Endodermal cell (in vitro differentiated cells): ENCODE data around the gene BAZ1B. TPM values are rescaled to one million over a fixed set of nuclear protein-coding genes. Genes with fewer than 3 reads are reported as not detected.

Source experiments
- DNase-seq: peaks from one replicate; pipeline ENCODE4 v3.0.0-alpha.2; 2017
- H3K27ac ChIP-seq: 2 replicates; pipeline ENCODE4 v1.5.1; 2013; ENCODE audit warnings: mild to moderate bottlenecking, low read depth, low read length, moderate library complexity
- H3K27me3 ChIP-seq: 2 replicates; pipeline ENCODE4 v1.6.1; 2013; ENCODE audit warnings: mild to moderate bottlenecking, low read length, moderate library complexity; ENCODE audit not compliant: insufficient read depth, control insufficient read depth, poor library complexity, severe bottlenecking
- H3K36me3 ChIP-seq: 2 replicates; pipeline ENCODE4 v1.7.0; 2013; ENCODE audit warnings: mild to moderate bottlenecking, low read length, moderate library complexity; ENCODE audit not compliant: control insufficient read depth, insufficient read depth
- H3K4me1 ChIP-seq: one replicate; pipeline ENCODE4 v1.7.0; 2013; ENCODE audit warnings: low read length; ENCODE audit not compliant: control insufficient read depth, insufficient read depth
- H3K4me3 ChIP-seq: 2 replicates; pipeline ENCODE4 v1.5.1; 2013; ENCODE audit warnings: mild to moderate bottlenecking, low read length, moderate library complexity
- H3K9ac ChIP-seq: 2 replicates; pipeline ENCODE4 v1.6.1; 2013; ENCODE audit warnings: mild to moderate bottlenecking, low read length, moderate library complexity; ENCODE audit not compliant: poor library complexity, severe bottlenecking; ENCODE audit errors: extremely low read depth
- H3K9me3 ChIP-seq: 2 replicates; pipeline ENCODE4 v1.6.1; 2013; ENCODE audit warnings: mild to moderate bottlenecking, low read length, moderate library complexity; ENCODE audit not compliant: control insufficient read depth
- H3K27ac Mint-ChIP-seq: 2 replicates; pipeline ENCODE4 v1.8.0; 2020; ENCODE audit warnings: mixed read lengths
- H3K27me3 Mint-ChIP-seq: 2 replicates; pipeline ENCODE4 v1.8.0; 2021; ENCODE audit warnings: mild to moderate bottlenecking, mixed read lengths; ENCODE audit not compliant: insufficient read depth
- H3K36me3 Mint-ChIP-seq: 2 replicates; pipeline ENCODE4 v1.8.0; 2020; ENCODE audit warnings: low read depth, mixed read lengths
- H3K4me1 Mint-ChIP-seq: 2 replicates; pipeline ENCODE4 v1.8.0; 2020; ENCODE audit warnings: mixed read lengths
- H3K4me3 Mint-ChIP-seq: 2 replicates; pipeline ENCODE4 v1.8.0; 2020; ENCODE audit warnings: mild to moderate bottlenecking, moderate library complexity, mixed read lengths
- H3K9me3 Mint-ChIP-seq: 2 replicates; pipeline ENCODE4 v1.8.0; 2020; ENCODE audit warnings: mild to moderate bottlenecking, mixed read lengths
- WGBS, 2 experiments: methylation state at CpG; one replicate each; pipeline versions ENCODE4 v1.1.5 to v1.1.7; 2013; ENCODE audit warnings: missing lambda C conversion rate in 2 of 2, mixed read lengths in 1 of 2; ENCODE audit not compliant: insufficient coverage in 1 of 2, insufficient read length in 1 of 2; 5-methylcytosine and 5-hydroxymethylcytosine counted together
- total RNA-seq, 2 donors: library from RNA; stranded (reverse); fragmentation: NEBNext Ultra II Directional in 1 of 2; extraction: Animal tissue kit (Norgen Biotek cat#: 25700) in 1 of 2; gene quantifications; 2 replicates in 1 of 2; 3 replicates in 1 of 2; pipeline ENCODE4 v1.2.1, GENCODE V29; 2021
- TF ChIP-seq, protein P1 (sequence below): fragments of 200-600 bp; sonication (generic); conservative IDR thresholded peaks from 2 replicates; pipeline ENCODE4 v1.5.0; 2021; ENCODE audit warnings: antibody characterized with exemption, mild to moderate bottlenecking

BAZ1B gene
- total RNA-seq, 2 donors from 2014 or later: 66.4 to 72.1 TPM

DNA sequence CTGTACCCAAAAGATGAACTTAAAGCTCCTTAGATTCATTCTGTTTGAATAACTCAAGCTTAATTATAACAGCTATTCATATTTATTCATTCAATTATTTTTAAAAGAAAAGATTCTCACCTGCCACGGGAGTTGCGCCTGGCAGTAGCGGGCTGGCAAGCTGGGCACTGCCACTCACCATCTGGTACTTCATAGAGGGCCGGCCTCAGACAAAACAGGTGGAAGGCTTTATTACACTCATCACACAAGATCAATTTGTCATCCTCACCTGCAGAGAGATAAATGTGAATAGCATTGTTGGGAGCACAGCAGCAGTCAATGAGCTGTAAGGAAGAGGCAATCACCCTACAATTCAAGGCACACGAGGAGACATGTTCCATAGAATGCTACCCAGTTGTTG lies 72.7 kb downstream of the BAZ1B start:
- Mint-ChIP-seq H3K4me3 (no peak overlapping the region), H3K27ac (no peak overlapping the region), H3K36me3 (peaks cover 63% of the 10 kb centered on the region), H3K4me1 (no peaks in the 10 kb centered on the region), H3K27me3 (no peaks in the 10 kb centered on the region), H3K9me3 (no peaks in the 10 kb centered on the region)
- Histone ChIP-seq H3K4me3 (no peak overlapping the region), H3K4me1 (no peaks in the 10 kb centered on the region), H3K9ac (no peak overlapping the region), H3K27me3 (no peaks in the 10 kb centered on the region), H3K9me3 (no peaks in the 10 kb centered on the region), H3K27ac (no peak overlapping the region), H3K36me3 (peaks cover 86% of the 10 kb centered on the region)
- 95 to 100% methylated on average over 1 to 5 of the region's 5 CpGs for WGBS, 2 experiments
- DNase-seq: no peak
- TF ChIP-seq, protein P1, sequence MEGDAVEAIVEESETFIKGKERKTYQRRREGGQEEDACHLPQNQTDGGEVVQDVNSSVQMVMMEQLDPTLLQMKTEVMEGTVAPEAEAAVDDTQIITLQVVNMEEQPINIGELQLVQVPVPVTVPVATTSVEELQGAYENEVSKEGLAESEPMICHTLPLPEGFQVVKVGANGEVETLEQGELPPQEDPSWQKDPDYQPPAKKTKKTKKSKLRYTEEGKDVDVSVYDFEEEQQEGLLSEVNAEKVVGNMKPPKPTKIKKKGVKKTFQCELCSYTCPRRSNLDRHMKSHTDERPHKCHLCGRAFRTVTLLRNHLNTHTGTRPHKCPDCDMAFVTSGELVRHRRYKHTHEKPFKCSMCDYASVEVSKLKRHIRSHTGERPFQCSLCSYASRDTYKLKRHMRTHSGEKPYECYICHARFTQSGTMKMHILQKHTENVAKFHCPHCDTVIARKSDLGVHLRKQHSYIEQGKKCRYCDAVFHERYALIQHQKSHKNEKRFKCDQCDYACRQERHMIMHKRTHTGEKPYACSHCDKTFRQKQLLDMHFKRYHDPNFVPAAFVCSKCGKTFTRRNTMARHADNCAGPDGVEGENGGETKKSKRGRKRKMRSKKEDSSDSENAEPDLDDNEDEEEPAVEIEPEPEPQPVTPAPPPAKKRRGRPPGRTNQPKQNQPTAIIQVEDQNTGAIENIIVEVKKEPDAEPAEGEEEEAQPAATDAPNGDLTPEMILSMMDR: no peak

DNA sequence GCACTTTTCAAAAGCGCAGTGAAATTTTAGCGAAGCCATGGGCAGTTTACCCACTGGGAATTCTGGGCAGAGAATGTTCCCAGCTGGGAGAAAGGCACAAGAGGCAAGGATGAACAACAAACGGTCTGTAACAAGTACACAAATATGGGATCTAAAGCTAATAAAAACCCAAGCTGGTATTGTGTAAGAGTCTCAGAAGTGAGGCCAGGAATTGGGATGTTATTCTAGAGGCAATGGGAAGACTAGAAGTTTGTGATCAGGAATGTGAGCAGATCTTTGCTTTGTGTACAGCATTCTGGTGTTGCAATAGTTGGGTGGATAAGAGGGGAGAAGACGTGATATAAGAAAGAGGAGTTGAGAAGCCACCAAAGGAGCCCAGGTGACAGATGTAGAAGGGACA lies 73.5 kb downstream of the BAZ1B start:
- no peaks in the 10 kb centered on the region for H3K9me3 Mint-ChIP-seq
- no peak overlapping the region for H3K4me3 ChIP-seq
- no peak overlapping the region for H3K27ac Mint-ChIP-seq
- TF ChIP-seq, protein P1: no peak
- H3K27ac ChIP-seq: no peak overlapping the region
- H3K4me3 Mint-ChIP-seq: no peak overlapping the region
- H3K27me3 ChIP-seq: no peaks in the 10 kb centered on the region
- H3K36me3 Mint-ChIP-seq: peaks cover 69% of the 10 kb centered on the region
- 97 to 98% methylated on average over 4 of the region's 4 CpGs for WGBS, 2 experiments
- DNase-seq: no peak
- H3K9me3 ChIP-seq: no peaks in the 10 kb centered on the region
- H3K4me1 ChIP-seq: no peaks in the 10 kb centered on the region
- no peak overlapping the region for H3K9ac ChIP-seq
- H3K27me3 Mint-ChIP-seq: no peaks in the 10 kb centered on the region
- H3K36me3 ChIP-seq: peaks cover 88% of the 10 kb centered on the region
- no peaks in the 10 kb centered on the region for H3K4me1 Mint-ChIP-seq

DNA sequence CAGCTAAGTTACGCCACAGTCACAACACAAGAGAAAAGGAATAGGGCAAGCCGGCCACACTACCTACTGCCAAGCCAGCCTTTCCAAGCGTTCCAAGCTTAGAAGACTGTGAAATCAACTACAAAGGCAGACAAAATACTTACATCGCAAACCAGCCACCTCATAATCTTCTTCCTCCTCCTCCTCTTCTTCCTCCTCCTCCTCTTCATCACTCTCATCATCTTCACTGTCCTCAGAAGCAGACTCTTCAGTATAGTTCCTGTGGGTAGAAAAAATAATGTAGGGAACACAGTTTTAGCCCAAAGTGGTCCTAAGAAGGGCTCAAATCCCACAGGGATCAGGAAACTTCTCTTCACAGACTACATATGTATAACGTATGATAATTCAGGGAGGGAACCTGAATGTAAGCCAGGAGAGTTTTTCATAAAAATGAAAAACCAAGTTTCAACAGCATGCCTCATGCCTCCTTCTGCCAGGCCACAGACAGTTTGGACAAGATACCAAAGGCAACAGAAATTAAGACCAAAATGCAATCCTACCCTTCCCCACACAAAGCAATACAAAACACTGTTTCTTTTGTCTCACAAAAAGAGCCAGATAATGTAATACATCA lies 74.9 kb downstream of the BAZ1B start:
- H3K9me3 ChIP-seq: no peaks in the 10 kb centered on the region
- no peak overlapping the region for H3K4me3 ChIP-seq
- no peaks in the 10 kb centered on the region for H3K9me3 Mint-ChIP-seq
- H3K36me3 ChIP-seq: peaks cover 94% of the 10 kb centered on the region
- no peaks in the 10 kb centered on the region for H3K4me1 Mint-ChIP-seq
- no peak for DNase-seq
- H3K27ac Mint-ChIP-seq: no peak overlapping the region
- no peaks in the 10 kb centered on the region for H3K4me1 ChIP-seq
- 95% methylated on average over 5 of the region's 5 CpGs for WGBS, 2 experiments
- peaks cover 81% of the 10 kb centered on the region for H3K36me3 Mint-ChIP-seq
- no peaks in the 10 kb centered on the region for H3K27me3 ChIP-seq
- H3K27ac ChIP-seq: no peak overlapping the region
- TF ChIP-seq, protein P1: no peak
- H3K27me3 Mint-ChIP-seq: no peaks in the 10 kb centered on the region
- H3K4me3 Mint-ChIP-seq: no peak overlapping the region
- H3K9ac ChIP-seq: no peak overlapping the region
